ENCODE results near the gene CERS1.

The CERS1 gene

DNA sequence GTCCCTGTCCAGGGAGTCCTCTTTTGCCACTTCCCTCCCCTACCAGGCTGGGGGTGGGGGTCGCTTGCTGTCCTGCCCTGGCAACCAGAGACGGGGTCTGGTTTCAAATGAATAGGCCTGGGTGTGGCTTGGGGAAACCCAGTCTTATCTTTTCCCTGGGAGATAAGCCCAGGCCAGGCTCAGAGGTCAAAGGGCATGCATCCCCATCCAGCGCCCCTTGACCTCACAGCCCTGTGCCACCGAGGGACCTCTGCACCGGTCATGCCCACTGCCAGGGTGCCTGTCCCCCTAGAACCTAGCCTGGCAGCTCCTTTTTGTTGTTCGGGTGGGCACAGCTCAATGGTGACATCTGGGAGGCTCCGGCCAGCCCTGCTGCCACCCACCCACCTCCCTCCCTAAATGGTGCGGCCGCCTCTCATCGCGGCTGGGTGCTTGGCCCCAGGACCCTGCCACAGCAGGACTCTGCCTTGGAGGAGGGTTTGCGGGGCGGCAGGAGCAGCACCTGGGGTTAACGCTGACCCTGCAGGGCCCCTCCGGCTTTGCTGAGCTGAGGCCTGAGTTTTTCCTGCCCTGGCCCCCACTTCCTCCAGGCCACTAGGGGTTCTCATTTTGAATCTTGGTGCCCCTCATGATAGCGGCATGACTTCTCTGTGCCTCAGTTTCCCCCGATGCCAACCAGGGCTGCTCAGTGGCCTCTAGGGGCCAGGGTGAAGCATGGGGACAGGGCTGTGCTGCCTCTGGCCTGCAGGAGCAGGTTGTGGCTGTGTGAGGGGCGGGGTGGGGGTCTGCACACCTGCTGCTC, 2.9 kb upstream of the CERS1 start:
- no peak for DNase-seq (ENCODE audit: low read depth in 1 of 2, low spot score in 1 of 2)

DNA sequence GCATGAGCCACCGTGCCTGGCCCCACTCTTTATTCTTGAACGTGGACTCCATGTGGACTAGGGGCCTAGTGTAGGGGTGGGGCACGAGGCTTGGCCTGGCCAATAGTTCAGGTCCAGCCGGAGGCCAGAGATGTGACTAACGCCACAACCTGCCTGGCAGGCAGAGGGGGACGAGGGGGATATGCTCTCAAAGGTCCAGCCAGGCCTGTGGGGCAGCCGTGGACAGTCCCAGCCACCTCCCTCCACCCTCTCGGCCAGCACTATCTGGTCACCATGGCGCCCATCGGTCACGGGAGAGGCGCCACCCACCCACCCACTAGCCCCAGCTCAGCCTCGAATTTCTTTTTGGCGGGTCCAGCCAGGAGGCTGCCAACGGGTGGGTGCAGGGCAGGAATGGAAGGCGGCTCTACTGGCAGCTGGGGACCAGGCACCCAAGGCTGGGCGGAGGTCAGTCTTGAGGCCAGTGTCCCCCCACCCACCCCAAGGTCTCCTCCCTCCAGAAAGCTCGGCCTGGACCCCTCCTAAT, 2.2 kb upstream of the CERS1 start:
- DNase-seq (ENCODE audit: low read depth in 1 of 2, low spot score in 1 of 2) = no peak

DNA sequence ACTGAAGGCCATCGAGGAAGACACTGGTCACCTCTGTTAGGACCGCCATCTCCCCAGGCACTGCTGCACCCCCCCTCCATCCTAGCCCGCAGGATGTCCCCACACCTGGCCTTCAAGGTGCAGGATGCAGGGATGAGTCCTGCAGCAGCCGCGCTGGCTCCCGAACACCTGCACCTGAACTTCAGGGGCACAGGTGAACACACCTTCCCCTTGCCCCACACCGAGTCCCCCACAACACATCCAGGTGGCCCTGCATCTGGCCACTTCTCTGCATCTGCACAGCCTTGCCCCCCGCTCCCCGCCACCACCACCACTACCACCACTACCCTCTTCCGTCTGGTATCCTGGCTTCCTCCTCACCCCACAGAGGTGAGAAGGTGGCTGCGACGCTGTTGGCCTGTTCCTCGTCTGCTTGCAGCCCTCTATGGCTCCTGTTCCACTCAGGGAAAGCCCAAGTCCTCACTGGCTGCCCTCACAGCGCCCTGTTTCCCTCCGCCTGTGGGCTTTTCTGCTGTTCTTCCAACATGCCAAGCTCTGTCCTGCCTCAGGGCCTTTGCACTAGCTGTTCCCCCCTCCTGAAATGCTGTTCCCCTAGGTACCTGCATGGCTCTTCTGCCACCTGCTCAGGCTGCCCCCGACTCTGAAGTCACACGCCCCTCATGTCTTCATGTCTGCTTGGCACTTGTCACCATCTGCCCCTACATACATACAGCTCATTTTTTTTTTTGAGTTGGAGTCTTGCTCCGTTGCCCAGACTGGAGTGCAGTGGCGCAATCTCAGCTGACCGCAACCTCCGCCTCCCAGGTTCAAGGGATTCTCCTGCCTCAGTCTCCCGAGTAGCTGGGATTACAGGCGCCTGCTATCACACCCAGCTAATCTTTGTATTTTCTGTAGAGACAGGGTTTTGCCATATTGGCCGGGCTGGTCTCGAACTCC, 1.4 kb upstream of the CERS1 start:
- no peak for DNase-seq (ENCODE audit: low read depth in 1 of 2, low spot score in 1 of 2)

- DNase-seq (ENCODE audit: low read depth in 1 of 2, low spot score in 1 of 2) = no peak
Observed at GRCh38 chr19:18896421-18896841, 473 bp upstream of the CERS1 start.

DNA sequence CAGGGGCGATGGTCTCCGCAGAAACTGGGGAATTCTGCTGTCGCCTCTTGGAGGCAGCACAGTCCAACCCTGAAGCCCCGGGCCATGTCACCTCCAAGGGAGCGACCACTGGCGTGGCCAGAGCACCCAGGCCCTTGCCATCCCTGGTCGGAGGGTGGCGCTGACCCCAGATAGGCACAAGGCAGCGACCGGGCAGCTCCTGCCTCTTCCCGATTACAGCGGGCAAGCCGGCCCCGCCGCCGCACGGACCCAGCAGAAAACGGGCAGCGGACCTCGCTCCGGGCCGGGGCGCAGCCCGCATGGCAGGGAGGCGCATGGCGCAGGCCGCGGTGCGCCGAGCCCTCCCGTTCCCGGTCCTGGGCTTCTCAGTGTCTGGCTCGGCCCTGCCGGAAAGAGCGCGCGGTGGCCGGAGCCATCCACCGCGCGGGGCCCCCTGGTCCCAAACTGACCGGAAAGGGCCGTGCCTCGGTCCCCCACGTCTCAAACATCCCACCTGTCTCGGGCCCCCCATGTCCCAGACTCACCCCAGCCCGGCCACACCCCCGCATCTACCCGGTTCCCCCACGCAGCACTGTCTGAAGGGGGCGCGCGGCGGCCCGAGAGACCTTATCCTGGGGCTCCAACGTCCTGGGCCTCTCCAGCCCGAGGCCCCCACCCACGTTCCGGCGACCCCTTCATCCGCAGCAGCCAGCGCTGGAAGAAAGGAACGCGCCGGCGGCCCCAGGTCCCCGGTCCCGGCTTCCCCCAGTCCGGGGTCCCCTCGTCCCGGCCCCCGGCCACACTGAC, 727 bp downstream of the CERS1 start:
- no peak for DNase-seq (ENCODE audit: low read depth in 1 of 2, low spot score in 1 of 2)

DNA sequence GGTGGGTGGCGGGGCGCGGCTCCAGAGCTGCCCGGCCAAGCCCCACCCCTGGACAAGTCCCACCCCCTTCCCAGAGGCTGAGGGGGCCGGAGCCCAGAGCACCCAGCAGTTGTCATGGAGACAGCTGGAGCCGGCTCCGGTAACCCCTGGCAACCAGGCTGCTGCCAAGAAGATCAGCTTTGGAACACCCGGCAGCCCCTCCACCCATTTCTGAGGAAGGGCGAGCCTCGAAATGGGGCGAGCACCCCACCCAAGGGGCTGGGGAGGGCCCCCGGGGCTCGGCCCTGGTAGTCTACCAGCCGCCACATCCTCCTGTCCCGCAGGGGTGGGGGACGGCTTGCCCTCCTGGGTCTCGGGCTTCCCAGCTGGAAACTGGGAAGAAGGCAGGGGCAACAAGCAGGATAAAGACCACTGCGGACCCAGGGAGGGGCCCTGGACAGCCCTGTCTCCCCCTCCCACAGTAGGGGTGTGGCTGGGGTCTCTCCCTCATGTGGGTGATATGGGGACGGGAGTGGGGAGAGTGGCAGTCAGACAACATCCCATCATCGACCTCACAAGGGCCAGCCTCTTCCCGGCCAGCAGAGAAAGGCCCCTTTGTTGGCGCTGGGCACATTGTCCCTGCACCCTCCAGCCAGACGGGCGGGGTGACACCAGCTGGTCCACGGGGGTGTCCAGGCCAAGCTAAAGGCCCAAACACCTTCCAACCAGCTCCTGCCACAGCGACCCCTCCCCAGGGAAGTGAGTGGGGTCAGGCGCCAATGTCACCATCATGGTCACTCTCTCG, 1.5 kb downstream of the CERS1 start:
- no peak for DNase-seq (ENCODE audit: low read depth in 1 of 2, low spot score in 1 of 2)

DNA sequence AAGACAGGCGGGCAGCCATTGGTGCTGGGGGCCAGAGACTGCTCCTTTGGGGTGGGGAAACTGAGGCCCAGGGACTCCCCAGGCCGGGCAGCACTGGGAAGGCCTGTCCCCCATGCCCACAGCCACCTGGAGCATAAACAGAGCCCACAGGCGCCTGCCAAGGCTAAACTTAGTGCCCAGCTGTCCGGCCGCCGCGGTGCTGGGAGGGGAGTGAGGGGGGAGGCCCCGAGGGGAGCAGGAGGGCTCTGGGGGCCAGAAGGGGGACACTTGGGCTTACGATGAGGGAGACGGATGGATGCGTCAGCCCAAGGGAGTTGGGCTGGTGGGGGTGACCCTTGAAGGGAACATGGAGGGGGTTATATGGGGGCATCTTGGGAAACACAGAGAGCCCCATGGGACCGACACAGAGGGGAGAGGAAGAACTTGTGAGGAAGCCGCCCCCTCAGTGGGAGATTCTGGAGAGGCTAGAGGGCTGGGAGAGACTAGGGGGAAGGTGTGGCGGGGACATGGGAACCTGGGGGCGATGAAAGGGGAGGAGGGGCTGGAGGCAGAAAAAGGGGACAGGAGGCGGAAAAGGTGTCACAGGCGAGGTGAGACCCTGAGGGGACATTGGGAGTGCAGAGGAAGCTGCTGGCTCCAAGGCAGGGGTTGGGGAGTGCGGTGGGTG, 2.2 kb downstream of the CERS1 start:
- no peak for DNase-seq (ENCODE audit: low read depth in 1 of 2, low spot score in 1 of 2)

- no peak for DNase-seq (ENCODE audit: low read depth in 1 of 2, low spot score in 1 of 2)
Observed at GRCh38 chr19:18889949-18890745, 5.8 kb downstream of the CERS1 start.

GRCh38 chr19:18886972-18887371, 9.0 kb downstream of the CERS1 start:
- DNase-seq (ENCODE audit: low read depth in 1 of 2, low spot score in 1 of 2) = no peak

DNA sequence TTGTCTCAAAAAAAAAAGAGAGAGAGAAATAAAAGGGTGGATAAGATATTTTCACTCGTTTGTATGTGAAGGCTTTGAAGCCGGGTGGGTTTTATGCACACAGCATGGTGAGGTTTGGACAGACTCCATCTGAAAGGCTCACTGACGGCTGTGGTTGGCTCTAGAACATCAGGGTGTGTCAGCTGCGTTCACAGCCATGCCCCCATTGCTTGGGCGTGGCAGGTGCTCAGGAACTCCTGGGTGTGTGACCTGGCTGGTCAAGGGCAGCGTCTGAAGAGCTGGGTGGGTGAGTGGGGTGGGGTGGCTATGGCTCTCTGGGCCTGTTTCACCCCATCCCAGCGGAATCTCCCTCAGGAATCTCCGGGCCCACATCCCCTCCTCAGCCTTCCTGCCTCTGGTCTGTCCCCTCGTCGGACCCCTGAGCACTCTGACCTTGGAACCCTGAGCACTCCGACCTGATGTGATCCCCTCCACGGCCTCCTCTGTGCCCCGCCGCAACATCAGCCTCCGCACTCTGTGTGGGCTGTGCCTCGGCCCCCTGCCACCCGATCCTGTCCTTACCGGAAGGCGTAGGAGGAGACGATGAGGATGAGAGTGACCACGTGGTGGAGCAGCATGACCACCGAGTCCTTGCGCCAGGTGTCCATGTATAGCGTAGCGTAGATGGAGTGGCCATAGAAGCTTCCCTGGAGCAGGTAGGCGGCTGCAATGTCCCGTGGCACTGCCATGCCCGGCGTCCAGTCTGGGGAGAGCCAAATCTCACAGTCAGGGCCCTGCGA, 12.2 kb downstream of the CERS1 start:
- no peak for DNase-seq (ENCODE audit: low read depth in 1 of 2, low spot score in 1 of 2)

DNA sequence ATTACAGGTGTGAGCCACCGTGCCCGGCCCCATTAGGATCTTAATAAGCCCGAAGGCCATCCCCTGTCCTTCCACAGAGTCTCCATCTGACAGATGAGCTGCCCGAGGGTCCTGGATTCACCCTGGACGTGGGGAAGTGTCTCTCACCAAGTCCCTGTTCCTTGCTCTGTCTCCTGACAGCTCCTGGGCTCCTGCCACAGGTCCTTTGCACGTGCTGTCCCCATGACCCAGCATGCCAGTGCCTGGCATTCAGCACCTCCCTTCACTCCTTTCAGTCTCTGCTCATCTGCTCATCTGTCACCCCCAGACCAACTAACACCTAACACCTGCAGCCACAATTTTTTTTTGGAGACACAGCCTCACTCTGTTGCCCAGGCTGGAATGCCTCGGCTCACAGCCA, 14.5 kb downstream of the CERS1 start:
- no peak for DNase-seq (ENCODE audit: low read depth in 1 of 2, low spot score in 1 of 2)

DNA sequence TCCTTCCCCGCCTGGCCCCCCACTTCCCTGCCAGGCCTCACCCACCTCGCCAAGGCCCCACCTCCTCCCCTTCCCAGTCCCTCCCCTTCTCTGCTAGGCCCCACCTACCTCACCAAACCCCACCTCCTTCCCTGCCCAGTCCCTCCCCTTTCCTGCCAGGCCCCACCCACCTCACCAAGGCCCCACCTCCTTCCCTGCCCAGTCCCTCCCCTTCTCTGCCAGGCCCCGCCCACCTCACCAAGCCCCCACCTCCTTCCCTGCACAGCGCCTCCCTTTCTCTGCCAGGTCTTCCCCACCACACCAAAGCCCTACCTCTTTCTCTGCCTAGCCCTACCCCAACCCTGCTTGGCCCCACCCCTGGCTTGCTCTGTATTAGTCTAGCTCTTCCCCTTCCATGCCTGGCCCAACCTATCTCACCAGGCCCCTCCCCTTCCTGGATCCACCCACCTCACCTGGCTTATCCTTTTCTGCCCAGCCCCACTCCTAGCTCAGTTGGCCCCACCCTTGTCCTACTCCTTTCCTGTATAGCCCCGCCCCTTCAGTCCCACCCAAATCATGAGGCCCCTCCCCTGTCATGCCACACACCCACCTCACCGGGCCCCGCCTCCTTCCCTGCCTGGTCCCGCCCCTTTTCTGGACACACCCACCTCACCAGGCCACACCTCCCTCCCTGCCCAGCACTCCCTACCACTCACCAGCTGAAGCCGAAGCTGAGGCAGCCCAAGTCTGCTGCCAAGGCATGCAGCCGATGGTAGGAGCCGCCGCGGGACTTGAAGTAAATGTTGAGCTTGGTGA, 16.2 kb downstream of the CERS1 start:
- DNase-seq (ENCODE audit: low read depth in 1 of 2, low spot score in 1 of 2) = no peak

- no peak for DNase-seq (ENCODE audit: low read depth in 1 of 2, low spot score in 1 of 2)
Observed at GRCh38 chr19:18878858-18879578, 16.9 kb downstream of the CERS1 start.

- DNase-seq (ENCODE audit: low read depth in 1 of 2, low spot score in 1 of 2) = no peak
Observed at GRCh38 chr19:18878058-18878797, 17.7 kb downstream of the CERS1 start.

GRCh38 chr19:18876865-18877264, 19.1 kb downstream of the CERS1 start:
- no peak for DNase-seq (ENCODE audit: low read depth in 1 of 2, low spot score in 1 of 2)

- DNase-seq (ENCODE audit: low read depth in 1 of 2, low spot score in 1 of 2) = no peak
Observed at GRCh38 chr19:18875726-18876125, 20.2 kb downstream of the CERS1 start.
